Chondrocyte (in vitro differentiated cells): Measurements from ENCODE around the gene CWC27. TPM values are rescaled to one million over a fixed set of nuclear protein-coding genes. Genes with fewer than 3 reads are reported as not detected.

Experiments
- DNase-seq: peaks from one replicate; pipeline ENCODE4 v3.0.0; 2021; ENCODE audit warnings: mixed read lengths, low spot score
- H3K27ac Mint-ChIP-seq: one replicate; pipeline ENCODE4 v1.8.0; 2021; ENCODE audit warnings: mild to moderate bottlenecking, moderate library complexity, mixed read lengths; ENCODE audit not compliant: unreplicated experiment
- H3K27me3 Mint-ChIP-seq: 2 replicates; pipeline ENCODE4 v1.8.0; 2021; ENCODE audit warnings: low read depth, mixed read lengths
- H3K36me3 Mint-ChIP-seq: 2 replicates; pipeline ENCODE4 v1.8.0; 2021; ENCODE audit warnings: low read depth, mixed read lengths
- H3K4me1 Mint-ChIP-seq: 2 replicates; pipeline ENCODE4 v1.8.0; 2021; ENCODE audit warnings: low read depth, mild to moderate bottlenecking, mixed read lengths
- H3K4me3 Mint-ChIP-seq: one replicate; pipeline ENCODE4 v1.8.0; 2021; ENCODE audit warnings: mild to moderate bottlenecking, moderate library complexity, mixed read lengths; ENCODE audit not compliant: unreplicated experiment
- H3K9me3 Mint-ChIP-seq: 2 replicates; pipeline ENCODE4 v1.8.0; 2021; ENCODE audit warnings: low read depth, mixed read lengths
- CTCF ChIP-seq: fragments of 200-600 bp; sonication (generic); IDR thresholded peaks from 2 replicates; pipeline ENCODE4 v1.5.0; 2021; ENCODE audit warnings: antibody characterized with exemption, mild to moderate bottlenecking, moderate library complexity
- total RNA-seq: library from RNA; stranded (reverse); gene quantifications from 3 replicates; pipeline ENCODE4 v1.2.1, GENCODE V29; 2021

CWC27 gene
- total RNA-seq, 1 donor from 2014 or later: 19.5 TPM

GRCh38 chr5:64918083-64918482 is 149.4 kb downstream of the CWC27 start:
- TF ChIP-seq CTCF: no peak
- H3K4me1 Mint-ChIP-seq: peaks cover 7% of the 10 kb centered on the region
- H3K27ac Mint-ChIP-seq: no peak overlapping the region
- DNase-seq: no peak
- no peaks in the 10 kb centered on the region for H3K27me3 Mint-ChIP-seq
- H3K4me3 Mint-ChIP-seq: no peak overlapping the region
- peaks cover 34% of the 10 kb centered on the region for H3K9me3 Mint-ChIP-seq
- peaks cover 29% of the 10 kb centered on the region for H3K36me3 Mint-ChIP-seq

GRCh38 chr5:64921386-64921785 is 152.7 kb downstream of the CWC27 start:
- Mint-ChIP-seq H3K36me3 (peaks cover 29% of the 10 kb centered on the region), H3K9me3 (peaks cover 34% of the 10 kb centered on the region)

GRCh38 chr5:64923151-64923685 is 154.5 kb downstream of the CWC27 start:
- H3K9me3 Mint-ChIP-seq: peaks cover 32% of the 10 kb centered on the region
- no peak for DNase-seq
- no peak for TF ChIP-seq CTCF
- H3K4me3 Mint-ChIP-seq: no peak overlapping the region
- H3K36me3 Mint-ChIP-seq: peaks cover 29% of the 10 kb centered on the region
- no peak overlapping the region for H3K27ac Mint-ChIP-seq
- peaks cover 12% of the 10 kb centered on the region for H3K4me1 Mint-ChIP-seq
- no peaks in the 10 kb centered on the region for H3K27me3 Mint-ChIP-seq

More at GRCh38 chr5:64921386-64921785, 152.7 kb downstream of the CWC27 start:
- Mint-ChIP-seq H3K27me3 (no peaks in the 10 kb centered on the region), H3K4me3 (no peak overlapping the region), H3K4me1 (peaks cover 7% of the 10 kb centered on the region), H3K27ac (no peak overlapping the region)
- TF ChIP-seq CTCF: no peak
- DNase-seq: no peak

- DNase-seq: no peak
- no peaks in the 10 kb centered on the region for H3K27me3 Mint-ChIP-seq
- peaks cover 23% of the 10 kb centered on the region for H3K36me3 Mint-ChIP-seq
- peaks cover 28% of the 10 kb centered on the region for H3K9me3 Mint-ChIP-seq
- H3K27ac Mint-ChIP-seq: no peak overlapping the region
- TF ChIP-seq CTCF: no peak
- H3K4me3 Mint-ChIP-seq: no peak overlapping the region
- peaks cover 12% of the 10 kb centered on the region for H3K4me1 Mint-ChIP-seq
Measured at GRCh38 chr5:64925123-64925522, 156.4 kb downstream of the CWC27 start.

- H3K27ac Mint-ChIP-seq: no peak overlapping the region
- no peak overlapping the region for H3K4me3 Mint-ChIP-seq
- H3K9me3 Mint-ChIP-seq: peaks cover 10% of the 10 kb centered on the region
- peaks cover 6% of the 10 kb centered on the region for H3K36me3 Mint-ChIP-seq
- no peak for DNase-seq
- no peak for TF ChIP-seq CTCF
- H3K4me1 Mint-ChIP-seq: peaks cover 5% of the 10 kb centered on the region
- H3K27me3 Mint-ChIP-seq: no peaks in the 10 kb centered on the region
Measured at GRCh38 chr5:64929833-64930232, 161.1 kb downstream of the CWC27 start.
